ENCODE measurements around the gene ZNF841. TPM values are rescaled to one million over a fixed set of nuclear protein-coding genes. Genes with fewer than 3 reads are reported as not detected.

Gene ZNF841
- total RNA-seq: 9.4 and 20.1 TPM in 2 replicates

GRCh38 chr19:52095172-52096014, at the start of gene ZNF841:
Gene ZNF841 (minus strand): TSS chr19:52095765. CDS start chr19:52084801, 10,964 bp downstream.

GRCh38 chr19:52139252-52140031, 43.9 kb upstream of the ZNF841 start, which contains the start of gene ZNF616:
Gene ZNF616 (minus strand): TSS chr19:52139938. CDS start chr19:52130512, 9,426 bp downstream.

GRCh38 chr19:52048555-52049501, 46.7 kb downstream of the ZNF841 start, which contains the start of gene ZNF432:
Gene ZNF432 (minus strand): TSS chr19:52048838. CDS start chr19:52046868, 1,970 bp downstream.

GRCh38 chr19:52028027-52028779, 67.4 kb downstream of the ZNF841 start, which contains the start of gene ZNF614:
Gene ZNF614 (minus strand): TSS chr19:52028379. CDS start chr19:52025745, 2,634 bp downstream.

Other genes with a start within 250 kb of the ZNF841 start
- 1.6 and 6.9 TPM in 2 replicates for gene ZNF577, start 207.8 kb downstream of the ZNF841 start, total RNA-seq
- gene ZNF649, start 190.7 kb downstream of the ZNF841 start, total RNA-seq: 4.4 and 11.0 TPM in 2 replicates
- gene ZNF613, start 168.3 kb downstream of the ZNF841 start, total RNA-seq: 5.3 and 14.6 TPM in 2 replicates
- 6.2 and 11.2 TPM in 2 replicates for gene ZNF350, start 108.9 kb downstream of the ZNF841 start, total RNA-seq
- 7.9 and 11.8 TPM in 2 replicates for gene ZNF615, start 87.6 kb downstream of the ZNF841 start, total RNA-seq
- gene ZNF614, start 67.4 kb downstream of the ZNF841 start, total RNA-seq: 6.5 and 9.4 TPM in 2 replicates
- 3.9 and 8.4 TPM in 2 replicates for gene ZNF432, start 46.9 kb downstream of the ZNF841 start, total RNA-seq
- 4.7 and 13.0 TPM in 2 replicates for gene ZNF616, start 44.2 kb upstream of the ZNF841 start, total RNA-seq
- gene ZNF836, start 75.9 kb upstream of the ZNF841 start, total RNA-seq: 5.3 and 11.7 TPM in 2 replicates
- 79.8 and 217 TPM in 2 replicates for gene PPP2R1A, start 94.3 kb upstream of the ZNF841 start, total RNA-seq
- 4.9 and 16.7 TPM in 2 replicates for gene ZNF766, start 173.8 kb upstream of the ZNF841 start, total RNA-seq
- 4.9 and 6.7 TPM in 2 replicates for gene ZNF480, start 201.4 kb upstream of the ZNF841 start, total RNA-seq
- 1.3 and 3.2 TPM in 2 replicates for gene ZNF610, start 240.5 kb upstream of the ZNF841 start, total RNA-seq

Measured in bladder microvascular endothelial cell (primary cell).